ENCODE data around the gene HBE1. TPM values are rescaled to one million over a fixed set of nuclear protein-coding genes. Genes with fewer than 3 reads are reported as not detected.

HBE1 gene
- total and polyA plus RNA-seq, 9 of the 15 experiments (the other 6 are each of a cell fraction or from before 2014, with no cell fraction given), result 612 to 10,250 (median 2,181) TPM

DNA sequence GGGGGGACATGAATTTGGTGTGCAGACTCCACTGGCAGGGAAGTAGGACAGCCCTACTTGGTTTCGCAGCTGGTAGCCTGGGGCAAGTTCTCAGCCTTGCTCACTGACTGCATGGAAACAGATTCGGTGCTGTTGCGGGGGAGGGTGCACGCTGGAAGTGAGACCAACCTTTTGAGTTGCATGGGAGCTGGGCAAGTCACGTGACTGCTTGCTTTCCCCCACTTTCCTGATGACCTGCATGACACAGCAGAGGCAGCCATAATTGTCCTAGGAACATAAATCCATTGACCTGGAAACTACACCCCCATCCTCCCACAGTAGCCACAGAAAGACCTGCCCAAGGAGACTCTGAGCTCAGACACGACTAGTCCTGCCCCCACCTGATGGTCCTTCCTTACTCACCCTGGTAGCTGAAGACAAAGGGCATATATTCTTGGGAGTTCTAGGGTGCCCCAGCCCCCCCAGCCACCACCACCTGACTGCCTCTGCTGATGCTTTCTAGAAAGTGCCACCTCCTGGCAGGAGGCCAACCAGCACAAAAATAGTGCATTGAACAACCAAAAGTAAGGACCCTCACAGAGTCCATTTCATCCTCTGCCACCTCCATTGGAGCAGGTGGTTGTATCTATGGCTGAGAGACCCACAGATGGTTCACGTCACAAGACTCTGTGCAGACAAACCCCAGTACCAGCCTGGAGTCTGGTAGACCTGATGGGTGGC, 11.0 kb downstream of the HBE1 start (continued):
- TF ChIP-seq, protein P1, sequence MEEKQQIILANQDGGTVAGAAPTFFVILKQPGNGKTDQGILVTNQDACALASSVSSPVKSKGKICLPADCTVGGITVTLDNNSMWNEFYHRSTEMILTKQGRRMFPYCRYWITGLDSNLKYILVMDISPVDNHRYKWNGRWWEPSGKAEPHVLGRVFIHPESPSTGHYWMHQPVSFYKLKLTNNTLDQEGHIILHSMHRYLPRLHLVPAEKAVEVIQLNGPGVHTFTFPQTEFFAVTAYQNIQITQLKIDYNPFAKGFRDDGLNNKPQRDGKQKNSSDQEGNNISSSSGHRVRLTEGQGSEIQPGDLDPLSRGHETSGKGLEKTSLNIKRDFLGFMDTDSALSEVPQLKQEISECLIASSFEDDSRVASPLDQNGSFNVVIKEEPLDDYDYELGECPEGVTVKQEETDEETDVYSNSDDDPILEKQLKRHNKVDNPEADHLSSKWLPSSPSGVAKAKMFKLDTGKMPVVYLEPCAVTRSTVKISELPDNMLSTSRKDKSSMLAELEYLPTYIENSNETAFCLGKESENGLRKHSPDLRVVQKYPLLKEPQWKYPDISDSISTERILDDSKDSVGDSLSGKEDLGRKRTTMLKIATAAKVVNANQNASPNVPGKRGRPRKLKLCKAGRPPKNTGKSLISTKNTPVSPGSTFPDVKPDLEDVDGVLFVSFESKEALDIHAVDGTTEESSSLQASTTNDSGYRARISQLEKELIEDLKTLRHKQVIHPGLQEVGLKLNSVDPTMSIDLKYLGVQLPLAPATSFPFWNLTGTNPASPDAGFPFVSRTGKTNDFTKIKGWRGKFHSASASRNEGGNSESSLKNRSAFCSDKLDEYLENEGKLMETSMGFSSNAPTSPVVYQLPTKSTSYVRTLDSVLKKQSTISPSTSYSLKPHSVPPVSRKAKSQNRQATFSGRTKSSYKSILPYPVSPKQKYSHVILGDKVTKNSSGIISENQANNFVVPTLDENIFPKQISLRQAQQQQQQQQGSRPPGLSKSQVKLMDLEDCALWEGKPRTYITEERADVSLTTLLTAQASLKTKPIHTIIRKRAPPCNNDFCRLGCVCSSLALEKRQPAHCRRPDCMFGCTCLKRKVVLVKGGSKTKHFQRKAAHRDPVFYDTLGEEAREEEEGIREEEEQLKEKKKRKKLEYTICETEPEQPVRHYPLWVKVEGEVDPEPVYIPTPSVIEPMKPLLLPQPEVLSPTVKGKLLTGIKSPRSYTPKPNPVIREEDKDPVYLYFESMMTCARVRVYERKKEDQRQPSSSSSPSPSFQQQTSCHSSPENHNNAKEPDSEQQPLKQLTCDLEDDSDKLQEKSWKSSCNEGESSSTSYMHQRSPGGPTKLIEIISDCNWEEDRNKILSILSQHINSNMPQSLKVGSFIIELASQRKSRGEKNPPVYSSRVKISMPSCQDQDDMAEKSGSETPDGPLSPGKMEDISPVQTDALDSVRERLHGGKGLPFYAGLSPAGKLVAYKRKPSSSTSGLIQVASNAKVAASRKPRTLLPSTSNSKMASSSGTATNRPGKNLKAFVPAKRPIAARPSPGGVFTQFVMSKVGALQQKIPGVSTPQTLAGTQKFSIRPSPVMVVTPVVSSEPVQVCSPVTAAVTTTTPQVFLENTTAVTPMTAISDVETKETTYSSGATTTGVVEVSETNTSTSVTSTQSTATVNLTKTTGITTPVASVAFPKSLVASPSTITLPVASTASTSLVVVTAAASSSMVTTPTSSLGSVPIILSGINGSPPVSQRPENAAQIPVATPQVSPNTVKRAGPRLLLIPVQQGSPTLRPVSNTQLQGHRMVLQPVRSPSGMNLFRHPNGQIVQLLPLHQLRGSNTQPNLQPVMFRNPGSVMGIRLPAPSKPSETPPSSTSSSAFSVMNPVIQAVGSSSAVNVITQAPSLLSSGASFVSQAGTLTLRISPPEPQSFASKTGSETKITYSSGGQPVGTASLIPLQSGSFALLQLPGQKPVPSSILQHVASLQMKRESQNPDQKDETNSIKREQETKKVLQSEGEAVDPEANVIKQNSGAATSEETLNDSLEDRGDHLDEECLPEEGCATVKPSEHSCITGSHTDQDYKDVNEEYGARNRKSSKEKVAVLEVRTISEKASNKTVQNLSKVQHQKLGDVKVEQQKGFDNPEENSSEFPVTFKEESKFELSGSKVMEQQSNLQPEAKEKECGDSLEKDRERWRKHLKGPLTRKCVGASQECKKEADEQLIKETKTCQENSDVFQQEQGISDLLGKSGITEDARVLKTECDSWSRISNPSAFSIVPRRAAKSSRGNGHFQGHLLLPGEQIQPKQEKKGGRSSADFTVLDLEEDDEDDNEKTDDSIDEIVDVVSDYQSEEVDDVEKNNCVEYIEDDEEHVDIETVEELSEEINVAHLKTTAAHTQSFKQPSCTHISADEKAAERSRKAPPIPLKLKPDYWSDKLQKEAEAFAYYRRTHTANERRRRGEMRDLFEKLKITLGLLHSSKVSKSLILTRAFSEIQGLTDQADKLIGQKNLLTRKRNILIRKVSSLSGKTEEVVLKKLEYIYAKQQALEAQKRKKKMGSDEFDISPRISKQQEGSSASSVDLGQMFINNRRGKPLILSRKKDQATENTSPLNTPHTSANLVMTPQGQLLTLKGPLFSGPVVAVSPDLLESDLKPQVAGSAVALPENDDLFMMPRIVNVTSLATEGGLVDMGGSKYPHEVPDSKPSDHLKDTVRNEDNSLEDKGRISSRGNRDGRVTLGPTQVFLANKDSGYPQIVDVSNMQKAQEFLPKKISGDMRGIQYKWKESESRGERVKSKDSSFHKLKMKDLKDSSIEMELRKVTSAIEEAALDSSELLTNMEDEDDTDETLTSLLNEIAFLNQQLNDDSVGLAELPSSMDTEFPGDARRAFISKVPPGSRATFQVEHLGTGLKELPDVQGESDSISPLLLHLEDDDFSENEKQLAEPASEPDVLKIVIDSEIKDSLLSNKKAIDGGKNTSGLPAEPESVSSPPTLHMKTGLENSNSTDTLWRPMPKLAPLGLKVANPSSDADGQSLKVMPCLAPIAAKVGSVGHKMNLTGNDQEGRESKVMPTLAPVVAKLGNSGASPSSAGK (IDR thresholded peaks at IDR 0.05), result peak; percentile 84
- TF ChIP-seq ZC3H11A (IDR thresholded peaks at IDR 0.05; ENCODE audit: low read depth, low read length), result no peak
- 0 out of 2 replicates have a peak, but pooled peaks have one; percentile 18 for TF ChIP-seq NFIX (CRISPR knock-in tag; IDR thresholded peaks at IDR 0.05; ENCODE audit: low read depth)
- TF ChIP-seq DMBX1 (CRISPR knock-in tag; IDR thresholded peaks at IDR 0.05; ENCODE audit: borderline replicate concordance), result peak; percentile 88
- TF ChIP-seq ZNF589 (CRISPR knock-in tag; IDR thresholded peaks at IDR 0.05; ENCODE audit: low read depth), result peak; percentile 68; the same call in 1 of the 2 replicates
- TF ChIP-seq CHD1 (IDR thresholded peaks at IDR 0.05; ENCODE audit: low read length), result no peak
- peak; percentile 98 for TF ChIP-seq RAD51 (IDR thresholded peaks at IDR 0.05; ENCODE audit: borderline replicate concordance, low read depth)
- TF ChIP-seq, protein P2, sequence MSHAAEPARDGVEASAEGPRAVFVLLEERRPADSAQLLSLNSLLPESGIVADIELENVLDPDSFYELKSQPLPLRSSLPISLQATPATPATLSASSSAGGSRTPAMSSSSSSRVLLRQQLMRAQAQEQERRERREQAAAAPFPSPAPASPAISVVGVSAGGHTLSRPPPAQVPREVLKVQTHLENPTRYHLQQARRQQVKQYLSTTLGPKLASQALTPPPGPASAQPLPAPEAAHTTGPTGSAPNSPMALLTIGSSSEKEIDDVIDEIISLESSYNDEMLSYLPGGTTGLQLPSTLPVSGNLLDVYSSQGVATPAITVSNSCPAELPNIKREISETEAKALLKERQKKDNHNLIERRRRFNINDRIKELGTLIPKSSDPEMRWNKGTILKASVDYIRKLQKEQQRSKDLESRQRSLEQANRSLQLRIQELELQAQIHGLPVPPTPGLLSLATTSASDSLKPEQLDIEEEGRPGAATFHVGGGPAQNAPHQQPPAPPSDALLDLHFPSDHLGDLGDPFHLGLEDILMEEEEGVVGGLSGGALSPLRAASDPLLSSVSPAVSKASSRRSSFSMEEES (CRISPR knock-in tag; IDR thresholded peaks at IDR 0.05), result peak; percentile 99
- peak in 1 of 2 experiments; percentile 42; a peak in 1 of 4 replicates for TF ChIP-seq ARNT (IDR thresholded peaks at IDR 0.05)
- 0 out of 2 replicates have a peak, but pooled peaks have one; percentile 30 for TF ChIP-seq NR2C2 (CRISPR knock-in tag; IDR thresholded peaks at IDR 0.05)
- TF ChIP-seq NR2C2 (tag; IDR thresholded peaks at IDR 0.05), result peak; percentile 85

All from K562 (cell line).